Testis (tissue), 3 donors: ENCODE measurements around the gene SPSB1. TPM values are rescaled to one million over a fixed set of nuclear protein-coding genes. Genes with fewer than 3 reads are reported as not detected.

Source experiments
- DNase-seq: peaks from one replicate; pipeline ENCODE4 v3.0.0-alpha.2; 2019
- H3K27ac ChIP-seq, 2 donors: fragments of 200-600 bp; sonication (generic); one replicate each; pipeline ENCODE4 v1.5.1; 2019
- H3K27me3 ChIP-seq: fragments of 200-600 bp; sonication (generic); one replicate; pipeline ENCODE4 v1.5.1; 2019
- H3K36me3 ChIP-seq: fragments of 200-600 bp; sonication (generic); one replicate; pipeline ENCODE4 v1.5.1; 2017; ENCODE audit warnings: low read depth; ENCODE audit errors: missing control alignments
- H3K4me1 ChIP-seq: fragments of 200-600 bp; sonication (generic); one replicate; pipeline ENCODE4 v1.5.1; 2019
- H3K4me3 ChIP-seq, 2 donors: fragments of 200-600 bp; sonication (generic); one replicate each; pipeline ENCODE4 v1.5.1; 2017 to 2019
- H3K9me3 ChIP-seq: fragments of 200-600 bp; sonication (generic); one replicate; pipeline ENCODE4 v1.5.1; 2017
- CTCF ChIP-seq, 3 experiments: fragments of 450-650 bp in 2 of 3; fragments of 200-600 bp in 1 of 3; sonication (generic) in 1 of 3; IDR thresholded peaks; one replicate each; pipeline ENCODE4 v1.5.1; 2016 to 2019; ENCODE audit warnings: antibody characterized with exemption in 3 of 3, mild to moderate bottlenecking in 2 of 3, moderate library complexity in 1 of 3
- POLR2A ChIP-seq: fragments of 450-650 bp; IDR thresholded peaks from one replicate; pipeline ENCODE4 v1.6.1; 2017; ENCODE audit warnings: antibody characterized with exemption, mild to moderate bottlenecking, moderate library complexity
- WGBS, 2 donors: methylation state at CpG; one replicate each; pipeline ENCODE4 v1.1.5; 2018; 5-methylcytosine and 5-hydroxymethylcytosine counted together
- intact Hi-C: fragments of 100-400 bp; cut with DNase I; formaldehyde crosslinking; loops from one replicate; pipeline ENCODE4 v1.15.1; 2023; ENCODE audit warnings: low total_unique reads
- polyA plus RNA-seq: library from polyadenylated mRNA; stranded (reverse); fragments of 350-450 nt; fragmentation: Illumina TruSeq; extraction: RNeasy Lipid Tissue Mini Kit (QIAGEN cat#74804); gene quantifications from one replicate; pipeline ENCODE4 v1.2.3, GENCODE V29; 2014; ENCODE audit warnings: low read depth, low replicate concordance; ENCODE audit not compliant: insufficient read depth
- total RNA-seq, 2 donors: library from RNA; depleted of rRNA; stranded (reverse); fragments of >200 nt; gene quantifications; one replicate each; pipeline ENCODE4 v1.2.3, GENCODE V29; 2016

Gene SPSB1
- total and polyA plus RNA-seq, 3 donors from 2014 or later, result 19.8 to 37.9 (median 30.0) TPM

- WGBS, 2 donors, result 82 to 86% methylated on average over 5 to 6 of the region's 6 CpGs
- Histone ChIP-seq H3K27ac (no peak overlapping the region), H3K27me3 (no peaks in the 10 kb centered on the region), H3K9me3 (no peaks in the 10 kb centered on the region), H3K4me1 (peaks cover 11% of the 10 kb centered on the region), H3K4me3 (no peak overlapping the region), H3K36me3 (no peaks in the 10 kb centered on the region)
- intact Hi-C loops, result no loop called here
- no peak for TF ChIP-seq CTCF (IDR thresholded peaks at IDR 0.05)
- no peak for TF ChIP-seq POLR2A
- DNase-seq, result no peak
Observed at GRCh38 chr1:9300573-9300972, 7.9 kb downstream of the SPSB1 start.

DNA sequence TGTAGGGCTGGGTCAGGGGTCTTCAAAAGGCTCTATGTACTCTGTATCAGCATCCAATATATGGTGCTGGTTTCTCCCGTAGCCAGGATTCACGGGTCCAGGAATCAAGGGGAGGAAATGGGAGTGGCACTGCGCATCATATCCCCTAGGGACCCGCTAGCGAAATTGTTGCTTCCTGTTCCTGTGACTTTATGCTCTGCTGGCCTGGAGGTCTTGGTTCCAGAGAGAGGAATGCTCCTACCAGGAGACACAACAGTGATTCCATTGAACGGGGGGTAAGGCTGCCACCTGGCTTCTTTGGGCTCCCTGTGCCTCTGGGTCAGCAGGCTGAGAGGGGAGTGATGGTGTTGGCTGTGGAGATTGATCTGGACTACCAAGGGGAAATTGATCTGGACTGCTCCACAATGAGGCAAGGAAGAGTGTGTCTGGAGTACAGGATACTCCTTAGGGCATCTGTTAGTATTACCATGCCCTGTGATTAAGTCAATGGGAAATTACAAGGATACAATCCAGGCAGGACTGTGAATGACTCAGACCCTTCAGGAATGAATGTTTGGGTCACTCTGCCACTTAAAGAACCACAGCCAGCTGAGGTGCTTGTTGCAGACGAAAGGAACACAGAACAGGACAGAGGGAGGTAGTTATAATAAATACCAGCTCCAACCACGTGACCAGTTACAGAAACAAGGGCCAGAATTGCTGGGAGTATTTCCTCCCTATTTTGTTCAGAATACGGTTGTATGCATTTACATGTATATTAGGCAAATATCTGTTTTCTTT, 10.2 kb downstream of the SPSB1 start:
- intact Hi-C loops, result no loop called here
- H3K27me3 ChIP-seq, result no peaks in the 10 kb centered on the region
- no peak for TF ChIP-seq CTCF (IDR thresholded peaks at IDR 0.05)
- TF ChIP-seq POLR2A, result no peak
- DNase-seq, result no peak
- H3K4me3 ChIP-seq, result no peak overlapping the region
- no peaks in the 10 kb centered on the region for H3K9me3 ChIP-seq
- no peak overlapping the region for H3K27ac ChIP-seq
- 45 to 46% methylated on average over 6 to 9 of the region's 9 CpGs for WGBS, 2 donors
- H3K36me3 ChIP-seq, result no peaks in the 10 kb centered on the region
- peaks cover 11% of the 10 kb centered on the region for H3K4me1 ChIP-seq

DNA sequence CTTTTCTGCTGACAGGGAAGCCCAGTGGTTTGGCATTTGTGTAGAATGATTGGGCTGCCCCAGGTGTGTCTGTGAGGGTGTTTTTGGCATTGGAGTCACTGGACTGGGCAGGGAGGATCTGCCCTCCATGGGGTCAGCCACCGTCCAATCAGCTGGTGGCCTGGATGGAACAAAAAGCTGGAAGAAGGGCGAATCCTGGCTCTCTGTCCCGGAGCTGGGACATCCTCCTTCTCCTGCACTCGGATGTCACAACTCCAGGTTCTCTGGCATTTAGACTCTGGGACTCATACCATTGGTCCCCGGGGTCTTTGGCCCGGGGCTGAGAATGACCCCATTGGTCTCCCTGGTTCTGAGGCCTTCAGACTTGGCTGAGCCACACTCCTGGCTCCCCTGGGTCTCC, 11.2 kb downstream of the SPSB1 start:
- no peak for TF ChIP-seq CTCF (IDR thresholded peaks at IDR 0.05)
- no peak for TF ChIP-seq POLR2A
- intact Hi-C loops, result no loop called here
- Histone ChIP-seq H3K27me3 (no peaks in the 10 kb centered on the region), H3K9me3 (no peaks in the 10 kb centered on the region), H3K4me3 (no peak overlapping the region), H3K36me3 (no peaks in the 10 kb centered on the region), H3K27ac (no peak overlapping the region), H3K4me1 (peaks cover 11% of the 10 kb centered on the region)
- no peak for DNase-seq
- WGBS, 2 donors, result 94 to 95% methylated on average over 6 of the region's 6 CpGs

GRCh38 chr1:9305216-9305615, 12.5 kb downstream of the SPSB1 start:
- Histone ChIP-seq H3K4me3 (no peak overlapping the region), H3K36me3 (no peaks in the 10 kb centered on the region), H3K27ac (no peak overlapping the region), H3K9me3 (no peaks in the 10 kb centered on the region), H3K27me3 (no peaks in the 10 kb centered on the region), H3K4me1 (peaks cover 11% of the 10 kb centered on the region)
- no peak for DNase-seq
- TF ChIP-seq POLR2A (no peak), CTCF (IDR thresholded peaks at IDR 0.05) (no peak)
- WGBS, 2 donors, result 92 to 93% methylated on average over 11 to 14 of the region's 14 CpGs
- intact Hi-C loops, result no loop called here

- intact Hi-C loops, result no loop called here
- Histone ChIP-seq H3K27me3 (no peaks in the 10 kb centered on the region), H3K4me1 (peaks cover 12% of the 10 kb centered on the region), H3K4me3 (no peak overlapping the region), H3K36me3 (no peaks in the 10 kb centered on the region), H3K27ac (no peak overlapping the region), H3K9me3 (no peaks in the 10 kb centered on the region)
- no peak for DNase-seq
- TF ChIP-seq POLR2A, result no peak
- no peak for TF ChIP-seq CTCF (IDR thresholded peaks at IDR 0.05)
- 91 to 94% methylated on average over 5 to 14 of the region's 14 CpGs for WGBS, 2 donors
Observed at GRCh38 chr1:9306006-9306405, 13.3 kb downstream of the SPSB1 start.
